H9 (cell line): Measurements from ENCODE around the gene ENOX1. TPM values are rescaled to one million over a fixed set of nuclear protein-coding genes. Genes with fewer than 3 reads are reported as not detected.

Source experiments
- DNase-seq: peaks from one replicate; pipeline ENCODE4 v3.0.0-alpha.2; 2017
- H2AFZ ChIP-seq: one replicate; pipeline ENCODE4 v1.6.1; 2013; ENCODE audit warnings: mild to moderate bottlenecking, low read length, control low read depth, moderate library complexity
- H2AK5ac ChIP-seq: 2 replicates; pipeline ENCODE4 v1.6.1; 2013; ENCODE audit warnings: low read length, control low read depth, mixed read lengths; ENCODE audit not compliant: insufficient read length
- H2BK120ac ChIP-seq: one replicate; pipeline ENCODE4 v1.6.1; 2013; ENCODE audit warnings: low read depth, mild to moderate bottlenecking, low read length, control low read depth, inconsistent platforms; ENCODE audit not compliant: poor library complexity, severe bottlenecking
- H2BK12ac ChIP-seq: 2 replicates; pipeline ENCODE4 v1.6.1; 2013; ENCODE audit warnings: low read length, control low read depth, mixed read lengths, low read depth; ENCODE audit not compliant: insufficient read length
- H2BK15ac ChIP-seq: 2 replicates; pipeline ENCODE4 v1.6.1; 2013; ENCODE audit warnings: low read depth, low read length, control low read depth
- H2BK20ac ChIP-seq: one replicate; pipeline ENCODE4 v1.6.1; 2013; ENCODE audit warnings: low read depth, mild to moderate bottlenecking, low read length, control low read depth, inconsistent platforms; ENCODE audit not compliant: poor library complexity, severe bottlenecking
- H2BK5ac ChIP-seq: 2 replicates; pipeline ENCODE4 v1.6.1; 2013; ENCODE audit warnings: low read length, control low read depth, mixed read lengths; ENCODE audit not compliant: insufficient read length
- H3K14ac ChIP-seq: 2 replicates; pipeline ENCODE4 v1.6.1; 2013; ENCODE audit warnings: low read length, control low read depth; ENCODE audit not compliant: insufficient read depth
- H3K18ac ChIP-seq: 2 replicates; pipeline ENCODE4 v1.6.1; 2013; ENCODE audit warnings: low read depth, mild to moderate bottlenecking, mixed read lengths, low read length, control low read depth; ENCODE audit not compliant: insufficient read length
- H3K23ac ChIP-seq: 2 replicates; pipeline ENCODE4 v1.6.1; 2013; ENCODE audit warnings: low read length, control low read depth, mixed read lengths, low read depth; ENCODE audit not compliant: insufficient read length
- H3K23me2 ChIP-seq: 2 replicates; pipeline ENCODE4 v1.6.1; 2013; ENCODE audit warnings: low read depth, mild to moderate bottlenecking, mixed read lengths, low read length, control low read depth; ENCODE audit not compliant: insufficient read length, poor library complexity, severe bottlenecking
- H3K27ac ChIP-seq: 2 replicates; pipeline ENCODE4 v1.5.1; 2013; ENCODE audit warnings: low read length, control low read depth, mixed read lengths, low read depth; ENCODE audit not compliant: insufficient read length
- H3K27me3 ChIP-seq: 2 replicates; pipeline ENCODE4 v1.6.1; 2013; ENCODE audit warnings: low read length, control low read depth, inconsistent platforms; ENCODE audit not compliant: insufficient read depth
- H3K4ac ChIP-seq: 2 replicates; pipeline ENCODE4 v1.6.1; 2013; ENCODE audit warnings: low read depth, mild to moderate bottlenecking, control low read depth, inconsistent platforms, low read length, moderate library complexity
- H3K4me1 ChIP-seq: 2 replicates; pipeline ENCODE4 v1.6.1; 2013; ENCODE audit warnings: low read length, control low read depth, inconsistent platforms; ENCODE audit not compliant: insufficient read depth
- H3K4me2 ChIP-seq: 2 replicates; pipeline ENCODE4 v1.6.1; 2013; ENCODE audit warnings: low read length, control low read depth, mixed read lengths; ENCODE audit not compliant: insufficient read length, insufficient read depth
- H3K56ac ChIP-seq: 2 replicates; pipeline ENCODE4 v1.6.1; 2013; ENCODE audit warnings: low read depth, mild to moderate bottlenecking, mixed read lengths, low read length, control low read depth; ENCODE audit not compliant: insufficient read length
- H3K79me1 ChIP-seq: 2 replicates; pipeline ENCODE4 v1.6.1; 2013; ENCODE audit warnings: low read depth, mild to moderate bottlenecking, moderate library complexity, low read length, control low read depth, inconsistent platforms; ENCODE audit not compliant: insufficient read depth, poor library complexity, severe bottlenecking
- H3K79me2 ChIP-seq: 2 replicates; pipeline ENCODE4 v1.6.1; 2013; ENCODE audit warnings: low read length, control low read depth, inconsistent platforms; ENCODE audit not compliant: insufficient read depth
- H3K9ac ChIP-seq: 2 replicates; pipeline ENCODE4 v1.6.1; 2013; ENCODE audit warnings: low read length, control low read depth, mixed read lengths; ENCODE audit not compliant: insufficient read length; ENCODE audit errors: extremely low read depth
- H3K9me3 ChIP-seq: one replicate; pipeline ENCODE4 v1.6.1; 2013; ENCODE audit warnings: low read depth, low read length, inconsistent platforms; ENCODE audit not compliant: control insufficient read depth
- H3T11ph ChIP-seq: one replicate; pipeline ENCODE4 v1.6.1; 2013; ENCODE audit warnings: mild to moderate bottlenecking, low read length, control low read depth, inconsistent platforms
- H4K20me1 ChIP-seq: one replicate; pipeline ENCODE4 v1.6.1; 2013; ENCODE audit not compliant: control insufficient read depth, insufficient read length, insufficient read depth
- H4K5ac ChIP-seq: 2 replicates; pipeline ENCODE4 v1.6.1; 2013; ENCODE audit warnings: low read depth, mild to moderate bottlenecking, mixed read lengths, low read length, control low read depth; ENCODE audit not compliant: insufficient read length
- H4K8ac ChIP-seq: replicated peaks from 2 replicates; pipeline ENCODE4 v1.6.1; 2013; ENCODE audit warnings: low read length, control low read depth, mixed read lengths, low read depth; ENCODE audit not compliant: insufficient read length
- H4K91ac ChIP-seq: 2 replicates; pipeline ENCODE4 v1.6.1; 2013; ENCODE audit warnings: low read depth, mild to moderate bottlenecking, moderate library complexity, mixed read lengths, low read length, control low read depth; ENCODE audit not compliant: insufficient read length
- H3K27ac Mint-ChIP-seq, 3 experiments: 2 replicates in 2 of 3; 3 replicates in 1 of 3; pipeline ENCODE4 v1.8.0; 2020 to 2021; ENCODE audit warnings: mixed read lengths in 3 of 3, mild to moderate bottlenecking in 1 of 3, moderate library complexity in 1 of 3
- H3K27me3 Mint-ChIP-seq: 2 replicates; pipeline ENCODE4 v1.8.0; 2021; ENCODE audit warnings: low read depth, mild to moderate bottlenecking, moderate library complexity, mixed read lengths
- H3K36me3 Mint-ChIP-seq, 3 experiments: 2 replicates in 2 of 3; 3 replicates in 1 of 3; pipeline ENCODE4 v1.8.0; 2020 to 2021; ENCODE audit warnings: low read depth in 3 of 3, mixed read lengths in 3 of 3; ENCODE audit not compliant: insufficient read depth in 1 of 3
- H3K4me1 Mint-ChIP-seq, 2 experiments: 2 replicates each; pipeline ENCODE4 v1.8.0; 2020; ENCODE audit warnings: mixed read lengths in 2 of 2
- H3K4me3 Mint-ChIP-seq, 2 experiments: 2 replicates in 1 of 2; 3 replicates in 1 of 2; pipeline ENCODE4 v1.8.0; 2020 to 2021; ENCODE audit warnings: mild to moderate bottlenecking in 2 of 2, mixed read lengths in 2 of 2, moderate library complexity in 1 of 2
- H3K9me3 Mint-ChIP-seq, 2 experiments: 2 replicates in 1 of 2; 3 replicates in 1 of 2; pipeline ENCODE4 v1.8.0; 2020; ENCODE audit warnings: mild to moderate bottlenecking in 2 of 2, mixed read lengths in 2 of 2, moderate library complexity in 1 of 2
- WGBS: extraction: QIAGEN DNeasy Blood & Tissue Kit; methylation state at CpG from one replicate; pipeline ENCODE4 v1.1.7; 2013; ENCODE audit warnings: missing lambda C conversion rate, low lambda C conversion rate, mixed read lengths; ENCODE audit not compliant: insufficient read length; ENCODE audit errors: extremely low coverage; 5-methylcytosine and 5-hydroxymethylcytosine counted together
- total RNA-seq: library from RNA; stranded (reverse); gene quantifications from 2 replicates; pipeline ENCODE4 v1.2.1, GENCODE V29; 2021
- TF ChIP-seq, protein P1 (sequence below): fragments of 200-600 bp; sonication (generic); conservative IDR thresholded peaks from 3 replicates; pipeline ENCODE4 v1.8.0; 2021; ENCODE audit warnings: antibody characterized with exemption, mild to moderate bottlenecking

ENOX1 gene
- total RNA-seq, 1 experiment from 2014 or later = 0.24 TPM

- peak overlapping the region; percentile 69 for H3K4me2 ChIP-seq
Measured at GRCh38 chr13:43787997-43788396, 1.2 kb upstream of the ENOX1 start.

More at GRCh38 chr13:43787997-43788396, 1.2 kb upstream of the ENOX1 start:
- no peak overlapping the region for H3K56ac ChIP-seq
- H3K27ac ChIP-seq = no peak overlapping the region
- H2AK5ac ChIP-seq = no peak overlapping the region
- H3T11ph ChIP-seq = no peak overlapping the region
- no peak overlapping the region for H4K8ac ChIP-seq
- H2BK20ac ChIP-seq = no peak overlapping the region
- Mint-ChIP-seq H3K27ac (no peak overlapping the region; a peak in 1 of 7 replicates), H3K9me3 (no peaks in the 10 kb centered on the region), H3K36me3 (no peaks in the 10 kb centered on the region), H3K27me3 (peaks cover 62% of the 10 kb centered on the region), H3K4me3 (peak overlapping the region in 1 of 2 experiments; percentile 88; a peak in 4 of 5 replicates), H3K4me1 (peaks cover 17% of the 10 kb centered on the region in 2 experiments)
- H3K4me1 ChIP-seq = no peaks in the 10 kb centered on the region; the same call in 1 of the 2 replicates
- H2BK5ac ChIP-seq = no peak overlapping the region
- no peak overlapping the region for H3K14ac ChIP-seq
- H3K79me2 ChIP-seq = no peaks in the 10 kb centered on the region
- peaks cover 15% of the 10 kb centered on the region for H3K23me2 ChIP-seq
- no CpG with 5 or more reads among the region's 2 CpGs for WGBS
- H3K9ac ChIP-seq = no peak overlapping the region
- no peaks in the 10 kb centered on the region for H4K20me1 ChIP-seq
- no peak overlapping the region for H4K91ac ChIP-seq
- H2BK15ac ChIP-seq = no peak overlapping the region
- no peaks in the 10 kb centered on the region for H3K79me1 ChIP-seq
- H2BK120ac ChIP-seq = no peak overlapping the region
- H2BK12ac ChIP-seq = no peak overlapping the region
- H3K23ac ChIP-seq = no peak overlapping the region
- H4K5ac ChIP-seq = no peak overlapping the region
- H3K18ac ChIP-seq = no peak overlapping the region
- no peaks in the 10 kb centered on the region for H3K9me3 ChIP-seq
- no peak overlapping the region for H3K4ac ChIP-seq
- H3K27me3 ChIP-seq = peaks cover 4% of the 10 kb centered on the region; the same call in 1 of the 2 replicates
- TF ChIP-seq, protein P1, sequence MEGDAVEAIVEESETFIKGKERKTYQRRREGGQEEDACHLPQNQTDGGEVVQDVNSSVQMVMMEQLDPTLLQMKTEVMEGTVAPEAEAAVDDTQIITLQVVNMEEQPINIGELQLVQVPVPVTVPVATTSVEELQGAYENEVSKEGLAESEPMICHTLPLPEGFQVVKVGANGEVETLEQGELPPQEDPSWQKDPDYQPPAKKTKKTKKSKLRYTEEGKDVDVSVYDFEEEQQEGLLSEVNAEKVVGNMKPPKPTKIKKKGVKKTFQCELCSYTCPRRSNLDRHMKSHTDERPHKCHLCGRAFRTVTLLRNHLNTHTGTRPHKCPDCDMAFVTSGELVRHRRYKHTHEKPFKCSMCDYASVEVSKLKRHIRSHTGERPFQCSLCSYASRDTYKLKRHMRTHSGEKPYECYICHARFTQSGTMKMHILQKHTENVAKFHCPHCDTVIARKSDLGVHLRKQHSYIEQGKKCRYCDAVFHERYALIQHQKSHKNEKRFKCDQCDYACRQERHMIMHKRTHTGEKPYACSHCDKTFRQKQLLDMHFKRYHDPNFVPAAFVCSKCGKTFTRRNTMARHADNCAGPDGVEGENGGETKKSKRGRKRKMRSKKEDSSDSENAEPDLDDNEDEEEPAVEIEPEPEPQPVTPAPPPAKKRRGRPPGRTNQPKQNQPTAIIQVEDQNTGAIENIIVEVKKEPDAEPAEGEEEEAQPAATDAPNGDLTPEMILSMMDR = peak; percentile 36; the same call in 1 of the 3 replicates
- H2AFZ ChIP-seq = no peak overlapping the region
- no peak for DNase-seq
